Endodermal cell (in vitro differentiated cells): Measurements from ENCODE around the gene CSE1L. TPM values are rescaled to one million over a fixed set of nuclear protein-coding genes. Genes with fewer than 3 reads are reported as not detected.

Experiments used
- DNase-seq: peaks from one replicate; pipeline ENCODE4 v3.0.0-alpha.2; 2017
- H3K27ac ChIP-seq: 2 replicates; pipeline ENCODE4 v1.5.1; 2013; ENCODE audit warnings: mild to moderate bottlenecking, low read depth, low read length, moderate library complexity
- H3K27me3 ChIP-seq: 2 replicates; pipeline ENCODE4 v1.6.1; 2013; ENCODE audit warnings: mild to moderate bottlenecking, low read length, moderate library complexity; ENCODE audit not compliant: insufficient read depth, control insufficient read depth, poor library complexity, severe bottlenecking
- H3K36me3 ChIP-seq: 2 replicates; pipeline ENCODE4 v1.7.0; 2013; ENCODE audit warnings: mild to moderate bottlenecking, low read length, moderate library complexity; ENCODE audit not compliant: control insufficient read depth, insufficient read depth
- H3K4me1 ChIP-seq: one replicate; pipeline ENCODE4 v1.7.0; 2013; ENCODE audit warnings: low read length; ENCODE audit not compliant: control insufficient read depth, insufficient read depth
- H3K4me3 ChIP-seq: 2 replicates; pipeline ENCODE4 v1.5.1; 2013; ENCODE audit warnings: mild to moderate bottlenecking, low read length, moderate library complexity
- H3K9ac ChIP-seq: 2 replicates; pipeline ENCODE4 v1.6.1; 2013; ENCODE audit warnings: mild to moderate bottlenecking, low read length, moderate library complexity; ENCODE audit not compliant: poor library complexity, severe bottlenecking; ENCODE audit errors: extremely low read depth
- H3K9me3 ChIP-seq: 2 replicates; pipeline ENCODE4 v1.6.1; 2013; ENCODE audit warnings: mild to moderate bottlenecking, low read length, moderate library complexity; ENCODE audit not compliant: control insufficient read depth
- H3K27ac Mint-ChIP-seq: 2 replicates; pipeline ENCODE4 v1.8.0; 2020; ENCODE audit warnings: mixed read lengths
- H3K27me3 Mint-ChIP-seq: 2 replicates; pipeline ENCODE4 v1.8.0; 2021; ENCODE audit warnings: mild to moderate bottlenecking, mixed read lengths; ENCODE audit not compliant: insufficient read depth
- H3K36me3 Mint-ChIP-seq: 2 replicates; pipeline ENCODE4 v1.8.0; 2020; ENCODE audit warnings: low read depth, mixed read lengths
- H3K4me1 Mint-ChIP-seq: 2 replicates; pipeline ENCODE4 v1.8.0; 2020; ENCODE audit warnings: mixed read lengths
- H3K4me3 Mint-ChIP-seq: 2 replicates; pipeline ENCODE4 v1.8.0; 2020; ENCODE audit warnings: mild to moderate bottlenecking, moderate library complexity, mixed read lengths
- H3K9me3 Mint-ChIP-seq: 2 replicates; pipeline ENCODE4 v1.8.0; 2020; ENCODE audit warnings: mild to moderate bottlenecking, mixed read lengths
- WGBS, 2 experiments: methylation state at CpG; one replicate each; pipeline versions ENCODE4 v1.1.5 to v1.1.7; 2013; ENCODE audit warnings: missing lambda C conversion rate in 2 of 2, mixed read lengths in 1 of 2; ENCODE audit not compliant: insufficient coverage in 1 of 2, insufficient read length in 1 of 2; 5-methylcytosine and 5-hydroxymethylcytosine counted together
- total RNA-seq, 2 donors: library from RNA; stranded (reverse); fragmentation: NEBNext Ultra II Directional in 1 of 2; extraction: Animal tissue kit (Norgen Biotek cat#: 25700) in 1 of 2; gene quantifications; 2 replicates in 1 of 2; 3 replicates in 1 of 2; pipeline ENCODE4 v1.2.1, GENCODE V29; 2021
- TF ChIP-seq, protein P1 (sequence below): fragments of 200-600 bp; sonication (generic); conservative IDR thresholded peaks from 2 replicates; pipeline ENCODE4 v1.5.0; 2021; ENCODE audit warnings: antibody characterized with exemption, mild to moderate bottlenecking

CSE1L gene
- total RNA-seq, 2 donors from 2014 or later: 161 to 180 TPM

GRCh38 chr20:49037962-49038387 lies 8.1 kb upstream of the CSE1L start:
- H3K27me3 Mint-ChIP-seq: no peaks in the 10 kb centered on the region
- Histone ChIP-seq H3K9ac (no peak overlapping the region), H3K27ac (no peak overlapping the region), H3K4me3 (no peak overlapping the region), H3K36me3 (peaks cover 36% of the 10 kb centered on the region), H3K4me1 (no peaks in the 10 kb centered on the region), H3K9me3 (no peaks in the 10 kb centered on the region), H3K27me3 (no peaks in the 10 kb centered on the region)
- 95 to 97% methylated on average over 3 of the region's 3 CpGs for WGBS, 2 experiments
- DNase-seq: peak; percentile 20
- TF ChIP-seq, protein P1, sequence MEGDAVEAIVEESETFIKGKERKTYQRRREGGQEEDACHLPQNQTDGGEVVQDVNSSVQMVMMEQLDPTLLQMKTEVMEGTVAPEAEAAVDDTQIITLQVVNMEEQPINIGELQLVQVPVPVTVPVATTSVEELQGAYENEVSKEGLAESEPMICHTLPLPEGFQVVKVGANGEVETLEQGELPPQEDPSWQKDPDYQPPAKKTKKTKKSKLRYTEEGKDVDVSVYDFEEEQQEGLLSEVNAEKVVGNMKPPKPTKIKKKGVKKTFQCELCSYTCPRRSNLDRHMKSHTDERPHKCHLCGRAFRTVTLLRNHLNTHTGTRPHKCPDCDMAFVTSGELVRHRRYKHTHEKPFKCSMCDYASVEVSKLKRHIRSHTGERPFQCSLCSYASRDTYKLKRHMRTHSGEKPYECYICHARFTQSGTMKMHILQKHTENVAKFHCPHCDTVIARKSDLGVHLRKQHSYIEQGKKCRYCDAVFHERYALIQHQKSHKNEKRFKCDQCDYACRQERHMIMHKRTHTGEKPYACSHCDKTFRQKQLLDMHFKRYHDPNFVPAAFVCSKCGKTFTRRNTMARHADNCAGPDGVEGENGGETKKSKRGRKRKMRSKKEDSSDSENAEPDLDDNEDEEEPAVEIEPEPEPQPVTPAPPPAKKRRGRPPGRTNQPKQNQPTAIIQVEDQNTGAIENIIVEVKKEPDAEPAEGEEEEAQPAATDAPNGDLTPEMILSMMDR: no peak
- no peaks in the 10 kb centered on the region for H3K4me1 Mint-ChIP-seq
- peaks cover 17% of the 10 kb centered on the region for H3K36me3 Mint-ChIP-seq
- H3K27ac Mint-ChIP-seq: peak overlapping the region; percentile 31
- H3K9me3 Mint-ChIP-seq: no peaks in the 10 kb centered on the region
- no peak overlapping the region for H3K4me3 Mint-ChIP-seq

DNA sequence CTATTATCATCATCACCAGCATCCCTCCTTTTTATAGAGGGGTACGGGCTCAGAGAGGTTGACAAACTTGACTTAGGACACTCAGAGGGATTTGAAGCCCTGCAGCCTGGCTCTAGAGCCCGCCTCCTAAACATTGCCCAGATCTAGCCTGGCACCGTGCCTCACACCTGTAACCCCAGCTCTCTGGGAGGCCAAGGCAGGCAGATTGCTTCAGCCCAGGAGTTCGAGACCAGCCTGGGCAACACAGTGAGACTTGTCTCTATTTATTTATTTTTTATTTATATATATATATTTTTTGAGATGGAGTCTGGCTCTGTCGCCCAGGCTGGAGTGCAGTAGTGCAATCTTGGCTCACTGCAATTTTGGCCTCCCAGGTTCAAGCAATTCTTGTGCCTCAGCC lies 6.3 kb upstream of the CSE1L start:
- H3K4me1 Mint-ChIP-seq: no peaks in the 10 kb centered on the region
- no peaks in the 10 kb centered on the region for H3K9me3 Mint-ChIP-seq
- no peak overlapping the region for H3K27ac Mint-ChIP-seq
- no peaks in the 10 kb centered on the region for H3K27me3 ChIP-seq
- DNase-seq: peak; percentile 28
- H3K27me3 Mint-ChIP-seq: no peaks in the 10 kb centered on the region
- H3K36me3 ChIP-seq: peaks cover 18% of the 10 kb centered on the region
- no peaks in the 10 kb centered on the region for H3K4me1 ChIP-seq
- no peak overlapping the region for H3K27ac ChIP-seq
- no peaks in the 10 kb centered on the region for H3K9me3 ChIP-seq
- H3K4me3 ChIP-seq: no peak overlapping the region
- TF ChIP-seq, protein P1: no peak
- 83 to 96% methylated on average over 1 to 4 of the region's 5 CpGs for WGBS, 2 experiments
- H3K4me3 Mint-ChIP-seq: no peak overlapping the region
- peaks cover 4% of the 10 kb centered on the region for H3K36me3 Mint-ChIP-seq
- H3K9ac ChIP-seq: no peak overlapping the region

DNA sequence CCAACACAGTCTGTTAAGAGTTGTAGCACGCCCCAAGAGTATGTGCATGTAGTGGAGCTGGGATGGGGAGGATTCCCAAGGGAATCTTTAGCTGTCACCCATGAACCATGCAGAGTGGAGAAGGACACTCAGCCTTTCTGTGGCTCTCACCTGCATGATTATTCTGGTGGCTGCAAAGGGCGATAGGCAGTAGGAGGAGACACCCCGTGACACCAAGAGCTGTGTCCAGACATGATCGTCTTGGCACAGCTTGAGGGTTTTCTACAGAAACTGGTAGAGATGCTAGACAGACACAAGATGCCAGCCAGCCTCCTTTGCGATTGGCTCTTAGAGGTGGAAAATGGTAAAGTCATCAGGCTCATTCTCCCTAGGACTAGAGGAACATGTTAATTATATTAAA lies 3.1 kb upstream of the CSE1L start:
- peak; percentile 34 for DNase-seq
- TF ChIP-seq, protein P1: no peak
- Histone ChIP-seq H3K27me3 (no peaks in the 10 kb centered on the region), H3K27ac (no peak overlapping the region), H3K9me3 (no peaks in the 10 kb centered on the region), H3K4me1 (no peaks in the 10 kb centered on the region), H3K9ac (no peak overlapping the region), H3K36me3 (peaks cover 4% of the 10 kb centered on the region), H3K4me3 (no peak overlapping the region)
- H3K4me1 Mint-ChIP-seq: peaks cover 8% of the 10 kb centered on the region
- 92 to 98% methylated on average over 5 of the region's 5 CpGs for WGBS, 2 experiments
- H3K27me3 Mint-ChIP-seq: no peaks in the 10 kb centered on the region
- peaks cover 2% of the 10 kb centered on the region for H3K36me3 Mint-ChIP-seq
- no peak overlapping the region for H3K27ac Mint-ChIP-seq
- H3K4me3 Mint-ChIP-seq: no peak overlapping the region
- no peaks in the 10 kb centered on the region for H3K9me3 Mint-ChIP-seq
